Panc1 (cell line): ENCODE measurements around the gene LHX1.

ENCODE experiments used
- CTCF ChIP-seq: fragments of 450-650 bp; IDR thresholded peaks from 2 replicates; pipeline ENCODE4 v1.5.1; 2017; ENCODE audit warnings: mild to moderate bottlenecking
- REST ChIP-seq, 2 experiments: IDR thresholded peaks; 2 replicates each; pipeline ENCODE4 v1.6.1; 2011 to 2012; ENCODE audit warnings: low read depth in 2 of 2, control low read depth in 1 of 2, low read length in 1 of 2, mild to moderate bottlenecking in 1 of 2, moderate library complexity in 1 of 2; ENCODE audit not compliant: insufficient read depth in 1 of 2

- TF ChIP-seq REST (IDR thresholded peaks at IDR 0.05; ENCODE audit: insufficient read depth in 1 of 2, low read depth in 2 of 2, low read length in 1 of 2) (no peak), CTCF (no peak)
Measured at GRCh38 chr17:36913132-36913531, 24.1 kb upstream of the LHX1 start.
